ENCODE results near the gene CROCC2.

Gene CROCC2

GRCh38 chr2:241020629-241021190 is 114.6 kb downstream of the CROCC2 start:
- DNase-seq, result no peak

- no peak for DNase-seq
Measured at GRCh38 chr2:241025639-241026038, 119.5 kb downstream of the CROCC2 start.

- no peak for DNase-seq
Measured at GRCh38 chr2:241029599-241030332, 123.6 kb downstream of the CROCC2 start.

- no peak for DNase-seq
Measured at GRCh38 chr2:241030333-241030680, 124.2 kb downstream of the CROCC2 start.

GRCh38 chr2:241030883-241031282 is 124.7 kb downstream of the CROCC2 start:
- DNase-seq, result no peak

- no peak for DNase-seq
Measured at GRCh38 chr2:241031436-241032165, 125.5 kb downstream of the CROCC2 start.

- DNase-seq, result no peak
Measured at GRCh38 chr2:241033336-241033987, 127.3 kb downstream of the CROCC2 start.

- no peak for DNase-seq
Measured at GRCh38 chr2:241033994-241034393, 127.9 kb downstream of the CROCC2 start.

GRCh38 chr2:241034490-241035141 is 128.5 kb downstream of the CROCC2 start:
- DNase-seq, result no peak

GRCh38 chr2:241035142-241035817 is 129.1 kb downstream of the CROCC2 start:
- DNase-seq, result peak; percentile 62

- peak; percentile 59 for DNase-seq
Measured at GRCh38 chr2:241035818-241036396, 129.8 kb downstream of the CROCC2 start.

GRCh38 chr2:241036397-241036963 is 130.3 kb downstream of the CROCC2 start:
- DNase-seq, result peak; percentile 46

- no peak for DNase-seq
Measured at GRCh38 chr2:241036964-241037421, 130.9 kb downstream of the CROCC2 start.

- no peak for DNase-seq
Measured at GRCh38 chr2:241037498-241037897, 131.4 kb downstream of the CROCC2 start.

GRCh38 chr2:241038374-241039180 is 132.4 kb downstream of the CROCC2 start:
- DNase-seq, result no peak

GRCh38 chr2:241039416-241039815 is 133.3 kb downstream of the CROCC2 start:
- DNase-seq, result no peak

GRCh38 chr2:241040081-241040803 is 134.1 kb downstream of the CROCC2 start:
- DNase-seq, result no peak

GRCh38 chr2:241041589-241042158 is 135.5 kb downstream of the CROCC2 start:
- no peak for DNase-seq

All from T-helper 9 cell (primary cell).